Sigmoid colon (tissue), 7 donors: Measurements from ENCODE around the gene NETO2. TPM values are rescaled to one million over a fixed set of nuclear protein-coding genes. Genes with fewer than 3 reads are reported as not detected.
A peak's percentile ranks its signal among the peaks of the same experiment; 100 is the strongest.

ENCODE experiments used
- DNase-seq: peaks from one replicate; pipeline ENCODE4 v3.0.0-alpha.2; 2019
- H3K27ac ChIP-seq, 4 donors: fragments of 200-600 bp; sonication (generic); one replicate each; pipeline ENCODE4 v1.5.1; 2016 to 2019; ENCODE audit warnings: mild to moderate bottlenecking in 1 of 4
- H3K27me3 ChIP-seq, 3 donors: fragments of 200-600 bp; sonication (generic); one replicate each; pipeline ENCODE4 v1.5.1; 2019; ENCODE audit warnings: mild to moderate bottlenecking in 1 of 3
- H3K36me3 ChIP-seq, 4 donors: fragments of 200-600 bp; sonication (generic); one replicate each; pipeline ENCODE4 v1.5.1; 2016 to 2019
- H3K4me1 ChIP-seq, 4 donors: fragments of 200-600 bp; sonication (generic); one replicate each; pipeline ENCODE4 v1.5.1; 2017 to 2019
- H3K4me3 ChIP-seq, 4 donors: fragments of 200-600 bp; sonication (generic); one replicate each; pipeline ENCODE4 v1.5.1; 2017 to 2019; ENCODE audit warnings: mild to moderate bottlenecking in 2 of 4, moderate library complexity in 1 of 4
- H3K9me3 ChIP-seq, 4 donors: fragments of 200-600 bp in 3 of 4; sonication (generic) in 3 of 4; one replicate each; pipeline versions ENCODE4 v1.5.1 to v1.6.1; 2013 to 2019
- EP300 ChIP-seq, 4 donors: sonication (generic); formaldehyde crosslinking; IDR thresholded peaks; one replicate each; pipeline ENCODE4 v1.6.1; 2017; ENCODE audit warnings: antibody characterized with exemption in 4 of 4
- POLR2A ChIP-seq, 2 donors: fragments of 450-650 bp; IDR thresholded peaks; one replicate each; pipeline ENCODE4 v1.6.1; 2016; ENCODE audit warnings: antibody characterized with exemption in 2 of 2, mild to moderate bottlenecking in 2 of 2, moderate library complexity in 2 of 2
- POLR2AphosphoS5 ChIP-seq, 4 donors: sonication (generic); formaldehyde crosslinking; IDR thresholded peaks; one replicate each; pipeline ENCODE4 v1.6.1; 2017; ENCODE audit warnings: antibody characterized with exemption in 4 of 4
- WGBS, 2 donors: extraction: QIAGEN DNeasy Blood & Tissue Kit; methylation state at CpG; one replicate each; pipeline ENCODE4 v1.1.7; 2013; 5-methylcytosine and 5-hydroxymethylcytosine counted together
- intact Hi-C: fragments of 100-400 bp; cut with DNase I; formaldehyde crosslinking; loops from one replicate; pipeline ENCODE4 v1.15.1; 2023
- polyA plus RNA-seq, 3 donors: library from polyadenylated mRNA; stranded (reverse); fragments of 200-250 nt; gene quantifications; one replicate each; pipeline ENCODE4 v1.2.3, GENCODE V29; 2013
- total RNA-seq, 4 donors: library from RNA; depleted of rRNA; stranded (reverse); fragments of >200 nt; gene quantifications; one replicate each; pipeline ENCODE4 v1.1.0, GENCODE V29; 2016
- TF ChIP-seq, protein P1 (sequence below), 4 experiments: fragments of 450-650 bp in 3 of 4; fragments of 200-600 bp in 1 of 4; IDR thresholded peaks; one replicate each; pipeline ENCODE4 v1.5.1; 2016 to 2019; ENCODE audit warnings: antibody characterized with exemption in 4 of 4, mild to moderate bottlenecking in 3 of 4, moderate library complexity in 2 of 4
- donor health status: healthy with polysubstance abuse.
- donor health status: Bipolar disorder and iron deficiency.
- donor health status: healthy.

NETO2 gene
- total and polyA plus RNA-seq, 7 donors = 0.28 to 7.1 (median 0.95) TPM

DNA sequence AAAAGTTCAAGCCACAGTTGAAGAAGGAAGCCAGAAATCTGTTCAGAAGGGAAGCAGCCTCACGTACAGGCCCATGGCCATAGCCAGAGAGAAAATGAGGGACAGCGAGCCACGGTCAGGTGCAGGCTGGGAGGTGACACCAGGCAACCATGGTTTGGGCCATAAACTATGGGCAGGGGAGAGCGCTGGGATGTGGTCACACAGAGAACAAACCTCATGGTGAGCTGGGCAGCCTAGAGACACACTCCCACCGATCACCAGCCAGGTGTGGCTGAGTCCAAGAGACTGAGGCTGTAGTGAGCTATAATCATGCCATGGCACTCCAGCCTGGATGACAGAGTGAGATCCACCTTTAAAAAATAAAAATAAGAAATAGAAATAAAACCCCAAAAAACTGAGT lies 76.5 kb downstream of the NETO2 start:
- H3K27ac ChIP-seq = no peak overlapping the region
- no peaks in the 10 kb centered on the region for H3K27me3 ChIP-seq
- intact Hi-C loops = no loop called here
- no peak overlapping the region for H3K4me3 ChIP-seq
- TF ChIP-seq EP300 (IDR thresholded peaks at IDR 0.05) = no peak
- no peak for TF ChIP-seq POLR2AphosphoS5 (IDR thresholded peaks at IDR 0.05)
- TF ChIP-seq POLR2A (IDR thresholded peaks at IDR 0.05) = no peak
- TF ChIP-seq, protein P1, sequence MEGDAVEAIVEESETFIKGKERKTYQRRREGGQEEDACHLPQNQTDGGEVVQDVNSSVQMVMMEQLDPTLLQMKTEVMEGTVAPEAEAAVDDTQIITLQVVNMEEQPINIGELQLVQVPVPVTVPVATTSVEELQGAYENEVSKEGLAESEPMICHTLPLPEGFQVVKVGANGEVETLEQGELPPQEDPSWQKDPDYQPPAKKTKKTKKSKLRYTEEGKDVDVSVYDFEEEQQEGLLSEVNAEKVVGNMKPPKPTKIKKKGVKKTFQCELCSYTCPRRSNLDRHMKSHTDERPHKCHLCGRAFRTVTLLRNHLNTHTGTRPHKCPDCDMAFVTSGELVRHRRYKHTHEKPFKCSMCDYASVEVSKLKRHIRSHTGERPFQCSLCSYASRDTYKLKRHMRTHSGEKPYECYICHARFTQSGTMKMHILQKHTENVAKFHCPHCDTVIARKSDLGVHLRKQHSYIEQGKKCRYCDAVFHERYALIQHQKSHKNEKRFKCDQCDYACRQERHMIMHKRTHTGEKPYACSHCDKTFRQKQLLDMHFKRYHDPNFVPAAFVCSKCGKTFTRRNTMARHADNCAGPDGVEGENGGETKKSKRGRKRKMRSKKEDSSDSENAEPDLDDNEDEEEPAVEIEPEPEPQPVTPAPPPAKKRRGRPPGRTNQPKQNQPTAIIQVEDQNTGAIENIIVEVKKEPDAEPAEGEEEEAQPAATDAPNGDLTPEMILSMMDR (IDR thresholded peaks at IDR 0.05) = no peak
- no peaks in the 10 kb centered on the region for H3K9me3 ChIP-seq
- 45 to 89% methylated on average over 5 of the region's 5 CpGs for WGBS, 2 donors
- H3K4me1 ChIP-seq = no peaks in the 10 kb centered on the region
- DNase-seq = no peak
- H3K36me3 ChIP-seq = no peaks in the 10 kb centered on the region

DNA sequence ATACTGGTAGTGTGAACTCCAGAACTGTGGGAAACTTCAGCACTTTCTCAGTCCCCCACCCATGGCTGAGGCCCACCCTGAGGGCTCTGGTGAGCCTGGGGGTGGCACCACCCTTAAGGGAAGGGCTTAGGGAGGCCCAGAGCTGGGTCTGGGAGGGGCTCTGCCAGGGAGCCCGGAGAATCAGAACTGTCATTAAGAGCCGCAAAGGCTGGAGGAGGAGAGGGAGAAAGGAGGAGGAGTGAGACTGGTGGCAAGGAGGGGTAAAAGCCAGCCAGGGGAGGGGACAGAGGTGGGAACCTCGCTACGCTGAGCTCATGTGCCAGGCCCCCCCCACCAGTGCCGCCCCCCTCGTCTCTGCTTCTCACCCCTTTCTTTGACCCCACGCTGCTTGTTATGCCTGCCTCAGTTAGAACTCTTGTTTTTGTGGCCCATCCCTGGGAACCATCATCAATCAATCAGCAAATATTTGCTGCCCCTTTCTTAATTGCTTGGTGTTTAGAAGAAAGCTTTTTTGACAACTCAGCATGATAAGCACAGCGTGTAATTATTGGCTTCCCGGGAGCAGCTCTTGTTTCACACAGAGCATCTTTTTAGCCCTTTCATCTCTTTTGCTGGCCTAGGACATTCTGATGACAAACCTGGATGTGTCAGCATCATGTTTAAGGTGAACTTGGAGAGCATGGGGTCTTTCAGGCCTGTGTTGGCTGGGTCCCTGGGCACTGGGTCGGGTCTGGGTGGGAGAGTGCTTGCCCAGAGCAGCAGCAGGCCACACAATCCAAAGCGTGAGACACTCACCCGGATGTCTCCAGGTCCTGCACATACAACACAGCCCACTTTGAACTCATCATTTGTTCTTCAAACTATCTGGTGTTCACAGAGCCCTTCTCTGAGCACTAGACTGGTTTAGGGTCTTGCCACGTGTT lies 77.7 kb downstream of the NETO2 start:
- no peak overlapping the region for H3K4me3 ChIP-seq
- H3K9me3 ChIP-seq = no peaks in the 10 kb centered on the region
- H3K4me1 ChIP-seq = no peaks in the 10 kb centered on the region
- TF ChIP-seq POLR2AphosphoS5 (IDR thresholded peaks at IDR 0.05) = no peak
- TF ChIP-seq, protein P1 (IDR thresholded peaks at IDR 0.05) = no peak
- no peak for TF ChIP-seq EP300 (IDR thresholded peaks at IDR 0.05)
- TF ChIP-seq POLR2A (IDR thresholded peaks at IDR 0.05) = no peak
- no peaks in the 10 kb centered on the region for H3K27me3 ChIP-seq
- no peaks in the 10 kb centered on the region for H3K36me3 ChIP-seq
- WGBS, 2 donors = 69 to 77% methylated on average over 13 of the region's 13 CpGs
- no peak overlapping the region for H3K27ac ChIP-seq
- DNase-seq = no peak
- intact Hi-C loops = no loop called here

DNA sequence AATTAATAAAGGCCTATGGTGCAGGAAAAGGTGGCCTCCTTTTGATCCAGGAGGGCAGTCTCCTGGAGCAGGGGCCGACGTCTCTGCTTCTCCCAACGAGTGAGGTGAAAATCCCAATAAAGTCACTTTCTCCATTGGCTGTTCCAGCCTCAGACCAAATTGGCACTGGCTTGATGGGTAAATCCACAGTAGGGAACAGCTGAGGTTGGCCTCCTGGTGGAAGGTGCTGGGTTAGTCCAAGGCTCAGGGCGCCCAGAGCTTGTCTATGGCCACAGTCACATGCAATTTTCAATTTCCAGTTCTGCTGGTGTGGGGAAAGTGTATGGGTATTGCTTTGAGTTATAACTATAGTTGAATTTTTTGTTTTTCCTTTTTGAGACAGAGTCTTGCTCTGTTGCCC lies 79.0 kb downstream of the NETO2 start:
- WGBS, 2 donors = 95 to 96% methylated on average over 4 of the region's 4 CpGs

DNA sequence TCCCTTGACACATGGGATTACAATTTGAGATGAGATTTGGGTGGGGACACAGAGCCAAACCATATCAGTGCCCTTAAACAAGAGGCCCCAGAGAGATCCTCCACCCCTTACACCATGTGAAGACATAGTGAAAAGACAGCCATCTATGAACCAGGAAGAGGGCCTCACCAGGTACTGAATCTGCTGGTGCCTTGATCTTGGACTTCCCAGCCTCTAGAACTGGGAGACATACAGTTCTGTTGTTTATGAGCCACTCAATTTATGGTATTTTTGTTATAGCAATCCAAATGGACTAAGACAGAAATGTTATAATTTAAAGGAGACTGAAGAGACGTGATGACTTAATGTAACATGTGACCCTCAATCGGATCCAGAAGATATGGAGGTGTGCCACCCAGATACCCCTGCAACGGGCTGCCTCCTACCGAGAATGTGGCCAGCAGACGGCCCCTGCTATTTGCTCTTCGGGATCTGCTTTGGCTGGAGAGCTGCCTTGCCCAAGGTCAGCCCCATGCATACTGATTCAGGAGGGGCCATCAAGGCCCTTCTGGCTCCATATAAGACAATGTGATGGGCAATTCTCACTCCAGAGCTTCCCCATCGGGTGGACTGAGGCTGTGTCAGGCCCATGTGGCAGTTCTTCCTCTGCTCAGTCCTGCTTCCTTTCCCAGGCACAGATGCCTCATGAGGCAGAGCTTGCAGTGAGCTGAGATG lies 80.6 kb downstream of the NETO2 start:
- Histone ChIP-seq H3K4me3 (no peak overlapping the region), H3K27ac (no peak overlapping the region), H3K4me1 (no peaks in the 10 kb centered on the region), H3K27me3 (no peaks in the 10 kb centered on the region), H3K36me3 (no peaks in the 10 kb centered on the region), H3K9me3 (no peaks in the 10 kb centered on the region)
- peak; percentile 28 for DNase-seq
- intact Hi-C loops = no loop called here
- TF ChIP-seq POLR2A (IDR thresholded peaks at IDR 0.05) (no peak), EP300 (IDR thresholded peaks at IDR 0.05) (no peak), POLR2AphosphoS5 (IDR thresholded peaks at IDR 0.05) (no peak)
- TF ChIP-seq, protein P1 (IDR thresholded peaks at IDR 0.05) = no peak
- 96% methylated on average over 7 of the region's 7 CpGs for WGBS, 2 donors

More for the DNA sequence above, 79.0 kb downstream of the NETO2 start:
- Histone ChIP-seq H3K9me3 (no peaks in the 10 kb centered on the region), H3K36me3 (no peaks in the 10 kb centered on the region), H3K27me3 (no peaks in the 10 kb centered on the region), H3K4me3 (no peak overlapping the region), H3K4me1 (no peaks in the 10 kb centered on the region), H3K27ac (no peak overlapping the region)
- TF ChIP-seq POLR2AphosphoS5 (IDR thresholded peaks at IDR 0.05) = no peak
- no peak for TF ChIP-seq EP300 (IDR thresholded peaks at IDR 0.05)
- TF ChIP-seq, protein P1 (IDR thresholded peaks at IDR 0.05) = no peak
- TF ChIP-seq POLR2A (IDR thresholded peaks at IDR 0.05) = no peak
- intact Hi-C loops = no loop called here
- DNase-seq = no peak
